Activated naive CD4-positive, alpha-beta T cell treated with anti-CD3 and anti-CD28 coated beads, Interleukin-2, amount 10 ng/mL, durations not matched to agents 7 days and 5 days (primary cell): ENCODE measurements around the gene ATP12A.

Experiments
- CTCF ChIA-PET: fragments of 350-600 bp; sonication (Branson Sonifier 250); formaldehyde crosslinking; loops from one replicate; lab custom pipeline; 2021; ENCODE audit warnings: antibody characterized with exemption; lab: Charles Lee
- DNase-seq: peaks from one replicate; pipeline ENCODE4 v3.0.0-alpha.2; 2020
- H3K27ac Mint-ChIP-seq: one replicate; pipeline ENCODE4 v1.8.0; 2021; ENCODE audit warnings: mild to moderate bottlenecking, moderate library complexity, mixed read lengths
- H3K27me3 Mint-ChIP-seq: one replicate; pipeline ENCODE4 v1.8.0; 2021; ENCODE audit warnings: mild to moderate bottlenecking, mixed read lengths
- H3K36me3 Mint-ChIP-seq: one replicate; pipeline ENCODE4 v1.8.0; 2021; ENCODE audit warnings: mixed read lengths
- H3K4me1 Mint-ChIP-seq: one replicate; pipeline ENCODE4 v1.8.0; 2021; ENCODE audit warnings: mixed read lengths
- H3K4me3 Mint-ChIP-seq: one replicate; pipeline ENCODE4 v1.8.0; 2021; ENCODE audit warnings: mild to moderate bottlenecking, moderate library complexity, mixed read lengths
- H3K9me3 Mint-ChIP-seq: one replicate; pipeline ENCODE4 v1.8.0; 2021; ENCODE audit warnings: mixed read lengths

Gene ATP12A

GRCh38 chr13:24685314-24685713 lies 5.1 kb downstream of the ATP12A start:
- no peaks in the 10 kb centered on the region for H3K36me3 Mint-ChIP-seq
- peaks cover 29% of the 10 kb centered on the region for H3K4me1 Mint-ChIP-seq
- peaks cover 90% of the 10 kb centered on the region for H3K27me3 Mint-ChIP-seq
- H3K4me3 Mint-ChIP-seq: no peak overlapping the region
- CTCF ChIA-PET: interaction anchor here (0.8 to 2.1 kb wide), 7 partner anchors 9 to 80 kb away, joined by 3 to 13 read pairs (median 6); no protein-coding TSS in a partner anchor
- no peak overlapping the region for H3K27ac Mint-ChIP-seq
- DNase-seq: no peak
- H3K9me3 Mint-ChIP-seq: no peaks in the 10 kb centered on the region

DNA sequence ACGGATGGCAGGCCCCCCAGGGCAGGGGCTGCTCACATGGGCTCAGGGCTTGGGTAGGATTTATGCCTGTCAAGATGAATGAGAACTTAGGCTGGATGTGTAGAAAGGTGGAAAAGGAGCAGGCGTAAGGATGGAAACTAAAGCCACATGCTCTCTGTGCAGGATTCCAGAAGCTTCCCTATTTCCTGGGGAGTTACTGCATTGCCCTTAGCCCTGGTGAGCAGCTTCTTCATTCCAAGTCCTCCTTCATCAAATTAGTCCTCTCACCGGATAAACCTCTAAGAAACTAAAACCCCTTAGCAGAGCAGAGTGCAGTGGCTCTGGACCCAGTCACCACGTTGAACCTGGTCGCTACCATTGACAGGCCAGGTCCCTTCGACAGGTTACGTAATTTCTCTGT lies 7.4 kb downstream of the ATP12A start:
- no peak overlapping the region for H3K4me3 Mint-ChIP-seq

DNA sequence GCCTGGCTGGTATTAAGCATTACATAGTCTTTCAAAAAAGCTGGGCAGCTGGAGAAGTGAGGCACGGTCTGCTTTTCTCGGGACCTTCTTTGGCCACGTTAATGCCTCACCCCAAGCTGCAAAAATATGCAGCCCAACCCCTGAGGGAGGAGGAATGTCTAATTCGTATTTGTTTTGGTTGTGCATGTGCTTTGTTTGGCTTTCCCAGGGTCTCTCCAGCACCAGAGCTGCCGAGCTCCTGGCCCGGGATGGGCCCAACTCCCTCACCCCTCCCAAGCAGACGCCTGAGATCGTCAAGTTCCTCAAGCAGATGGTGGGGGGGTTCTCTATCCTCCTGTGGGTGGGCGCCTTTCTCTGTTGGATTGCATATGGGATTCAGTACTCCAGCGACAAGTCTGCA lies 7.9 kb downstream of the ATP12A start:
- H3K27ac Mint-ChIP-seq: no peak overlapping the region
- peaks cover 27% of the 10 kb centered on the region for H3K4me1 Mint-ChIP-seq
- no peak overlapping the region for H3K4me3 Mint-ChIP-seq
- no peak for DNase-seq
- peaks cover 88% of the 10 kb centered on the region for H3K27me3 Mint-ChIP-seq
- CTCF ChIA-PET: interaction anchor here (0.9 kb wide), 1 partner anchor 38 kb away, joined by 3 read pairs; no protein-coding TSS in a partner anchor
- no peaks in the 10 kb centered on the region for H3K9me3 Mint-ChIP-seq
- no peaks in the 10 kb centered on the region for H3K36me3 Mint-ChIP-seq

More for the DNA sequence above, 7.4 kb downstream of the ATP12A start:
- Mint-ChIP-seq H3K27ac (no peak overlapping the region), H3K9me3 (no peaks in the 10 kb centered on the region), H3K27me3 (peaks cover 90% of the 10 kb centered on the region), H3K4me1 (peaks cover 27% of the 10 kb centered on the region), H3K36me3 (no peaks in the 10 kb centered on the region)
- CTCF ChIA-PET: interaction anchor here (0.9 kb wide), 1 partner anchor 39 kb away, joined by 3 read pairs; no protein-coding TSS in a partner anchor
- no peak for DNase-seq

DNA sequence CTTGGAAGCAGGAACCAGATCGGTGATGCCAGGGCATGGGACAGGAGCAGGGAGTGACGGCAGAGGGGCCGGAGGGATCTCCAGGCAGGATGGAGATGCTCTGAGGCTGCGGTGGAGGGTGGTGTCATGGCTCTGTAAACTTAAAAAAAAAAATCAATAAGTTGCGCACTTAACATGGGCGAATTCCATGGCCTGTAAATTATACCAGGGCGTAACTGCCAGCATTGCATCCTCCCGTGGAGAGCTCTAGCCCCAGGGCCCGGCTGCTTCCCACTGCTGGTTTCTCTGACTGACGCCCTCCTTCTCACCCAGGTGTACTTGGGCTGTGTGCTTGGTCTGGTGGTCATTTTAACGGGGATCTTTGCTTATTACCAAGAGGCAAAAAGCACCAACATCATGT lies 8.7 kb downstream of the ATP12A start:
- CTCF ChIA-PET: interaction anchor here (0.7 to 1.8 kb wide), 5 partner anchors 17 to 75 kb away, joined by 3 to 5 read pairs (median 3); no protein-coding TSS in a partner anchor
- peaks cover 95% of the 10 kb centered on the region for H3K27me3 Mint-ChIP-seq
- H3K36me3 Mint-ChIP-seq: no peaks in the 10 kb centered on the region
- DNase-seq: no peak
- H3K27ac Mint-ChIP-seq: no peak overlapping the region
- no peak overlapping the region for H3K4me3 Mint-ChIP-seq
- H3K9me3 Mint-ChIP-seq: no peaks in the 10 kb centered on the region
- H3K4me1 Mint-ChIP-seq: peaks cover 25% of the 10 kb centered on the region

- H3K9me3 Mint-ChIP-seq: no peaks in the 10 kb centered on the region
- peaks cover 83% of the 10 kb centered on the region for H3K27me3 Mint-ChIP-seq
- CTCF ChIA-PET: interaction anchor here (1.9 to 4.7 kb wide), 3 partner anchors 12 to 36 kb away, joined by 7 to 76 read pairs (median 47); no protein-coding TSS in a partner anchor
- no peaks in the 10 kb centered on the region for H3K36me3 Mint-ChIP-seq
- H3K4me3 Mint-ChIP-seq: no peak overlapping the region
- peaks cover 10% of the 10 kb centered on the region for H3K4me1 Mint-ChIP-seq
- H3K27ac Mint-ChIP-seq: no peak overlapping the region
- no peak for DNase-seq
Observed at GRCh38 chr13:24691381-24691780, 11.2 kb downstream of the ATP12A start.

DNA sequence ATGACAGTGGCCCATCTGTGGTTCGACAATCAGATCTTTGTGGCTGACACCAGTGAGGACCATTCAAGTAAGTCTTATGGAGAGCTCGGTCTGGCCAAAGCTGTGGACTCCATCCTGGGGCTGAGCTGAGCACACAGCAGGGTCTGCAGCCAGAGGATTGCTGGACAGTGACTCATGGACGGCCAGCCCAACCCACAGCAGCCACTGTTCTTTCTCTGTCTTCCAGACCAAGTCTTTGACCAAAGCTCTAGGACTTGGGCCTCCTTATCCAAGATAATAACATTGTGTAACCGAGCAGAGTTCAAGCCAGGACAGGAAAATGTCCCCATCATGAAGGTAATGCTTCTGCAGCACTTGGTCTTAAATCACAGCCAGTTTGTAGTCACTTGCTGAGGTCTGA lies 12.4 kb downstream of the ATP12A start:
- Mint-ChIP-seq H3K4me1 (peaks cover 10% of the 10 kb centered on the region), H3K9me3 (no peaks in the 10 kb centered on the region), H3K27ac (no peak overlapping the region), H3K4me3 (no peak overlapping the region), H3K27me3 (peaks cover 71% of the 10 kb centered on the region), H3K36me3 (no peaks in the 10 kb centered on the region)
- CTCF ChIA-PET: interaction anchor here (1.0 to 4.7 kb wide), 7 partner anchors 10 to 87 kb away, joined by 3 to 76 read pairs (median 9); no protein-coding TSS in a partner anchor
- DNase-seq: no peak

DNA sequence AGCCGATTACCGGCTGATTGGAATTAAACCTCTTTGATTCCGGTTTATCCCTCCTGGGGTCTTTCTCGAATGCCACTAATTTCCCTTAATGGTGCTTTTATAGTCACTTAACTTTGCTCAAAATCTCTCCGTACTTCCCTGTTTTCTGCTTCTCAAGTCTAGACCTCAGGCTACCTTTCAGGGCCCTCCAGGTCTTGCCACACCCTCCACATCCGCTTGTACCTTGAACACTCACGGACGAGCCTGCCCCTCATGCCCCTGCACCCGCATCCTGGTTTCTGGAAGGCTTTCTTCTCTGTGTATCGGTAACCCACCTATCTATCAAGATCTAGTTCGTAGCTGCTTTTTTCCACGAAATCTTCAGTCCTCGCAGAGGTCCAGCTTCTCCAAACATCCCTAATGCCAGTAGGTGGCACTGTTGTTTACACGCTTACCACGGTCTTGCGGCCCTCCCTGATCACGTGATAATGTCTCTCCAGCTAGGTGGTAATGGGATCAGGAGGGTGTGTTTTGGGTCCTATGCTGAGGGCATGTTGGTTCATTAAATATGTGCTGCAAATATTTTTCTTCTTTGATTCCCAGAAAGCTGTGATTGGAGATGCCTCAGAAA lies 13.8 kb downstream of the ATP12A start:
- DNase-seq: peak; percentile 59
- Mint-ChIP-seq H3K27ac (no peak overlapping the region), H3K9me3 (no peaks in the 10 kb centered on the region), H3K36me3 (no peaks in the 10 kb centered on the region), H3K4me1 (peaks cover 10% of the 10 kb centered on the region), H3K4me3 (peak overlapping the region; percentile 43), H3K27me3 (peaks cover 67% of the 10 kb centered on the region)
- CTCF ChIA-PET: interaction anchor here (0.7 to 4.7 kb wide), 17 partner anchors 9 to 275 kb away, joined by 3 to 76 read pairs (median 6); no protein-coding TSS in a partner anchor

- H3K9me3 Mint-ChIP-seq: no peaks in the 10 kb centered on the region
Observed at GRCh38 chr13:24694907-24695306, 14.7 kb downstream of the ATP12A start.

GRCh38 chr13:24698686-24699085 lies 18.5 kb downstream of the ATP12A start:
- H3K9me3 Mint-ChIP-seq: no peaks in the 10 kb centered on the region
- no peak overlapping the region for H3K4me3 Mint-ChIP-seq
- H3K36me3 Mint-ChIP-seq: no peaks in the 10 kb centered on the region
- DNase-seq: no peak
- CTCF ChIA-PET: interaction anchor here (0.6 kb wide), 2 partner anchors 11 to 28 kb away, joined by 3 read pairs; no protein-coding TSS in a partner anchor
- H3K27me3 Mint-ChIP-seq: peaks cover 59% of the 10 kb centered on the region
- H3K4me1 Mint-ChIP-seq: peaks cover 6% of the 10 kb centered on the region
- H3K27ac Mint-ChIP-seq: no peak overlapping the region

More at GRCh38 chr13:24694907-24695306, 14.7 kb downstream of the ATP12A start:
- CTCF ChIA-PET: interaction anchor here (0.7 to 4.7 kb wide), 18 partner anchors 8 to 274 kb away, joined by 3 to 76 read pairs (median 8); no protein-coding TSS in a partner anchor
- no peak for DNase-seq
- H3K27ac Mint-ChIP-seq: no peak overlapping the region
- H3K4me3 Mint-ChIP-seq: no peak overlapping the region
- H3K36me3 Mint-ChIP-seq: no peaks in the 10 kb centered on the region
- H3K4me1 Mint-ChIP-seq: peaks cover 10% of the 10 kb centered on the region
- peaks cover 66% of the 10 kb centered on the region for H3K27me3 Mint-ChIP-seq

- Mint-ChIP-seq H3K27me3 (peaks cover 54% of the 10 kb centered on the region), H3K4me1 (no peaks in the 10 kb centered on the region), H3K36me3 (no peaks in the 10 kb centered on the region), H3K27ac (no peak overlapping the region), H3K4me3 (no peak overlapping the region), H3K9me3 (no peaks in the 10 kb centered on the region)
- CTCF ChIA-PET: interaction anchor here (0.6 kb wide), 2 partner anchors 10 to 28 kb away, joined by 3 read pairs; no protein-coding TSS in a partner anchor
- DNase-seq: no peak
Observed at GRCh38 chr13:24699541-24699940, 19.3 kb downstream of the ATP12A start.

DNA sequence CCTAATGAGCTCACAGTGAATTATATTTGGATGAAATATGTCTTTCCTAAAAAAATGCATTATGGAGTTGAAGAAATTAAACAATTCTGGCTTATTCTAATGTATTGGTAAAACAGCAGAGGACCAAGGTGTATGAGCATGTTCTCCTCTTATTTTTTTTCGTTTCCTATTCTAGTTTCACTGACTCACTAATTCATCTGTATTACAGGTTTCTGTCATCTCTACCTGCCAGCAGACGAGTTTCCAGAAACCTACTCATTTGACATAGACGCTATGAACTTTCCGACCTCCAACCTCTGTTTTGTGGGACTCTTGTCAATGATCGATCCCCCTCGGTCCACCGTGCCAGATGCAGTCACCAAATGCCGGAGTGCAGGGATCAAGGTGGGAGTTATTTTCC lies 20.3 kb downstream of the ATP12A start:
- Mint-ChIP-seq H3K27me3 (peaks cover 53% of the 10 kb centered on the region), H3K36me3 (no peaks in the 10 kb centered on the region), H3K27ac (no peak overlapping the region), H3K4me3 (no peak overlapping the region), H3K9me3 (no peaks in the 10 kb centered on the region), H3K4me1 (no peaks in the 10 kb centered on the region)
- no peak for DNase-seq
- CTCF ChIA-PET: no interaction called here

GRCh38 chr13:24706886-24707585 lies 26.8 kb downstream of the ATP12A start:
- CTCF ChIA-PET: interaction anchor here (0.9 to 7.2 kb wide), 6 partner anchors 11 to 26 kb away, joined by 3 to 47 read pairs (median 4); partner anchors contain the start of gene ATP12A
- Mint-ChIP-seq H3K27me3 (peaks cover 47% of the 10 kb centered on the region), H3K27ac (no peak overlapping the region), H3K4me1 (peaks cover 29% of the 10 kb centered on the region), H3K9me3 (no peaks in the 10 kb centered on the region), H3K4me3 (no peak overlapping the region), H3K36me3 (no peaks in the 10 kb centered on the region)
- DNase-seq: no peak

GRCh38 chr13:24709186-24709913 lies 29.1 kb downstream of the ATP12A start:
- peak; percentile 81 for DNase-seq
- Mint-ChIP-seq H3K4me3 (peak overlapping the region; percentile 41), H3K36me3 (no peaks in the 10 kb centered on the region), H3K27me3 (peaks cover 45% of the 10 kb centered on the region), H3K9me3 (no peaks in the 10 kb centered on the region), H3K4me1 (peaks cover 29% of the 10 kb centered on the region), H3K27ac (peak overlapping the region; percentile 85)
- CTCF ChIA-PET: interaction anchor here (0.8 to 7.2 kb wide), 9 partner anchors 10 to 31 kb away, joined by 3 to 47 read pairs (median 6); no protein-coding TSS in a partner anchor
